Measurements from ENCODE around the gene ACTL6B. TPM values are rescaled to one million over a fixed set of nuclear protein-coding genes. Genes with fewer than 3 reads are reported as not detected.

Gene ACTL6B
- total and polyA plus RNA-seq, 2 of the 8 experiments (the other 6 are each of a cell fraction or from before 2014, with no cell fraction given): 2.1 to 4.5 TPM

DNA sequence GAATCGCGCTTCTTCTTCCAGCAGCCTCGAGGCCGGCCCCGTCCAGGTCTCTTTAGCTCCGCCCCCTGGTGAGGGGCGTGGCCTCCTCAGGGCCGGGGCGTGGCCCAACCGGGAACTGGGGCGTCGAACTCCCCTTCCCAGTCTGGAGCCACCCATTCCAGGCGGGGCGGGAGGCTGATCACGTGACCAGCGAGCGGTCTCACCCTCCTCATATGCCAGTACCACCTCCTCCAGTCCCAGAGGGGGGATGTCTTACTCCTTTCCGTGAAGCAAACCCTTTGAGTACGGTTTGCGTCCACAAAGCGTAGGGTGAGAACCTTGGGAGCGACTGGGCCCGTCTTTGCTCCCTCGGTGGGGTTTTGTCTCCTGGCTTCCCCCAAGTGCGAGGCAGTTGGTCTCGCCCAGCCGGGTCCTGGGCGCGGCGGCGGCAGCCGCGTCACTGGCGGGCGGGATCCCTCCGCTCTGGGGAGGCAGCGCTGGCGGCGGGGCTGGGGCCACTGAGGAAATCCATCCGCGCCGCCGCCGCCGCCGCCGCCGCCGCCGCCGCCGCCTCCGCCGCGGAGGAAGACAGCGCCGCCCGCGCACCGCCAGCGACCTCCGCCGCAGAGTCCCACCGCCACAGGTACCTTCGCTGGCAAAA lies 17.2 kb upstream of the ACTL6B start, which contains the start of gene GNB2:
GNB2 (plus strand) TSS at position 439 of the 640 bp plus-strand sequence. CDS start 2,526 bp downstream, outside the sequence.
- H2BK15ac ChIP-seq (ENCODE audit: low read length): peak within 1 kb of the TSS; percentile 100
- H2BK20ac ChIP-seq (ENCODE audit: low read length): 0 out of 2 replicates have a peak within 1 kb of the TSS, but pooled peaks have one; percentile 92
- peak within 1 kb of the TSS; percentile 100 for H3K27ac ChIP-seq (ENCODE audit: low read depth, low read length)
- POLR2A ChIA-PET (ENCODE audit: partially characterized antibody): interaction anchor here (0.6 to 1.0 kb wide), 9 partner anchors 7 to 70 kb away, joined by 3 to 8 read pairs (median 4); no protein-coding TSS in a partner anchor
- peak within 1 kb of the TSS; percentile 99 for H2BK5ac ChIP-seq (ENCODE audit: low read depth, low read length)
- peak within 1 kb of the TSS; percentile 72 to 99 (median 82) for H3K4me3 ChIP-seq (ENCODE audit: extremely low read depth in 1 of 4, insufficient read depth in 2 of 4, low read depth in 3 of 4, low read length in 4 of 4)
- CTCF ChIA-PET (ENCODE audit: partially characterized antibody): interaction anchor here (0.6 to 2.2 kb wide), 5 partner anchors 10 to 116 kb away, joined by 3 to 7 read pairs (median 4); no protein-coding TSS in a partner anchor
- peaks cover 0 to 20% (median 11%) of the 10 kb centered on the region in 4 experiments; a peak in 6 of 8 replicates for H3K36me3 ChIP-seq (ENCODE audit: control insufficient read depth in 2 of 4, insufficient read depth in 4 of 4, low read length in 3 of 4)
- H3K9ac ChIP-seq (replicated peaks in 1 of 4; ENCODE audit: extremely low read depth in 1 of 4, low read depth in 3 of 4, low read length in 3 of 4): peak within 1 kb of the TSS; percentile 52 to 99 (median 96)
- peak; percentile 95 to 100 for DNase-seq (ENCODE audit: low read depth in 1 of 2, low spot score in 2 of 2)
- 3% methylated on average over 33 of the region's 65 CpGs; no CpG with 5 or more reads in 1 of the 2 experiments for WGBS, 2 experiments (ENCODE audit: extremely low coverage in 1 of 2, insufficient coverage in 1 of 2, insufficient read length in 1 of 2, insufficient replicate concordance in 2 of 2, low coverage in 1 of 2, low lambda C conversion rate in 2 of 2, missing lambda C conversion rate in 1 of 2)
- H3K4ac ChIP-seq (replicated peaks; ENCODE audit: insufficient read length, low read depth, low read length): peak within 1 kb of the TSS; percentile 40
- peaks cover 3% of the 10 kb centered on the region for H3K79me1 ChIP-seq (ENCODE audit: low read depth, low read length)
- FAIRE-seq: no peak
- H4K20me1 ChIP-seq (replicated peaks in 1 of 2; ENCODE audit: control insufficient read depth in 1 of 2, insufficient read depth in 2 of 2, low read length in 2 of 2): peaks cover 10 to 16% of the 10 kb centered on the region in 2 experiments
- H4K8ac ChIP-seq (ENCODE audit: extremely low read depth, insufficient read depth, low read length): peak within 1 kb of the TSS; percentile 99; the same call in 1 of the 2 replicates
- peak within 1 kb of the TSS; percentile 95 for H3K18ac ChIP-seq (ENCODE audit: extremely low read depth, low read length)
- peak within 1 kb of the TSS; percentile 58 to 99 for H3K4me2 ChIP-seq (ENCODE audit: insufficient read depth in 1 of 2, low read depth in 2 of 2, low read length in 2 of 2)
- peak within 1 kb of the TSS; percentile 85 for H4K91ac ChIP-seq (replicated peaks; ENCODE audit: insufficient read length, low read length)
- peak within 1 kb of the TSS; percentile 75 for H2BK120ac ChIP-seq (replicated peaks; ENCODE audit: low read depth, low read length)
- peaks cover 0 to 8% (median 6%) of the 10 kb centered on the region in 4 experiments; a peak in 4 of 7 replicates for H3K27me3 ChIP-seq (replicated peaks in 1 of 4; ENCODE audit: control insufficient read depth in 3 of 4, extremely low read depth in 1 of 4, insufficient read depth in 3 of 4, low read length in 3 of 4)
- no peak within 1 kb of the TSS for H3K14ac ChIP-seq (ENCODE audit: insufficient read length)
- peaks cover 0 to 3% (median 0%) of the 10 kb centered on the region in 4 experiments; a peak in 2 of 7 replicates for H3K4me1 ChIP-seq (replicated peaks in 1 of 4; ENCODE audit: control insufficient read depth in 3 of 4, insufficient read depth in 4 of 4, low read length in 3 of 4)
- peak within 1 kb of the TSS; percentile 99 for H2BK12ac ChIP-seq (ENCODE audit: low read depth, low read length)
- H3K79me2 ChIP-seq (ENCODE audit: control insufficient read depth in 1 of 2, insufficient read depth in 2 of 2, low read length in 2 of 2): no peaks in the 10 kb centered on the region
- H2AK5ac ChIP-seq (ENCODE audit: low read depth, low read length): no peak within 1 kb of the TSS
- H2AFZ ChIP-seq (ENCODE audit: low read length): peak within 1 kb of the TSS; percentile 100
- H3K23me2 ChIP-seq (ENCODE audit: low read depth, low read length): peaks cover 11% of the 10 kb centered on the region; the same call in 1 of the 2 replicates
- peak within 1 kb of the TSS; percentile 96 for H4K5ac ChIP-seq (ENCODE audit: insufficient read length, low read depth, low read length)
- H3K9me3 ChIP-seq (ENCODE audit: insufficient read depth in 2 of 2, low read depth in 1 of 2, low read length in 1 of 2): no peaks in the 10 kb centered on the region
- H3K56ac ChIP-seq (replicated peaks; ENCODE audit: insufficient read length, low read depth, low read length): peak within 1 kb of the TSS; percentile 92
- no peak within 1 kb of the TSS for H3K23ac ChIP-seq (ENCODE audit: insufficient read length)
- TF ChIP-seq E2F6 (IDR thresholded peaks at IDR 0.05): peak; percentile 55; the same call in 1 of the 2 replicates
- no peak for TF ChIP-seq CEBPB (IDR thresholded peaks at IDR 0.05; ENCODE audit: low read depth, low read length)
- no peak; the same call in 1 of the 2 replicates for TF ChIP-seq POLR2AphosphoS5 (IDR thresholded peaks at IDR 0.05; ENCODE audit: low read depth, low read length)
- no peak for TF ChIP-seq JUN (IDR thresholded peaks at IDR 0.05; ENCODE audit: low read depth, low read length)
- no peak for TF ChIP-seq BACH1 (IDR thresholded peaks at IDR 0.05; ENCODE audit: low read length)
- TF ChIP-seq RFX5 (IDR thresholded peaks at IDR 0.05; ENCODE audit: borderline replicate concordance, low read depth, low read length): no peak
- TF ChIP-seq TAF7 (optimal IDR thresholded peaks at IDR 0.05; ENCODE audit: borderline replicate concordance, low read depth, low read length): peak; percentile 62
- peak; percentile 96 for TF ChIP-seq USF2 (IDR thresholded peaks at IDR 0.05; ENCODE audit: low read length)
- TF ChIP-seq TEAD4 (IDR thresholded peaks at IDR 0.05; ENCODE audit: low read depth, low read length): 0 out of 2 replicates have a peak, but pooled peaks have one; percentile 5
- TF ChIP-seq BCL11A (IDR thresholded peaks at IDR 0.05; ENCODE audit: low read depth in 2 of 2, low read length in 2 of 2): no peak

Measured in H1 (cell line).